ENCODE data around the gene RBM25.

Gene RBM25

DNA sequence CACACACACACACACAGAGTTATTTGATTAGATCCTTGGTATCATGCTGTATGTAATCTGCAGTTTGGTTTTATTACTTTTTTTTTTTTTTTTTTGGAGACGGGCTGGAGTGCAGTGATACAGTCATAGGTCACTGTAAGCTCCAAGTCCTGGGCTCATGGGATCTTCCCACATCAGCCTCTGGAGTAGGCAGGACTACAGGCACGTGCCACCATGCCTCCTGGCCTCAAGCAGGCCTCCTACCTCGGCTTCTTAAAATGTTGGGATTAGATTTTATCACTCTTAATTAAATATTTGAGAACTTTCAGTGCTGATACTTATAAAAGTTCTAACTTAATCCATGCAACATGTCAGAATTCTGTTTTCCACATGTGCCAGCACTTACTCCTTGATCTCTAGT, 46.7 kb downstream of the RBM25 start:
- no peaks in the 10 kb centered on the region for H3K4me1 ChIP-seq (ENCODE audit: insufficient read depth, low read length)
- no peak overlapping the region for H3K4me3 ChIP-seq (ENCODE audit: low read depth in 1 of 2, low read length in 2 of 2)
- no peak overlapping the region for H3K9ac ChIP-seq (ENCODE audit: low read length)
- no peaks in the 10 kb centered on the region for H3K27me3 ChIP-seq (ENCODE audit: control insufficient read depth in 1 of 2, insufficient read depth in 2 of 2, low read length in 2 of 2)
- H3K9me3 ChIP-seq (ENCODE audit: low read length) = no peaks in the 10 kb centered on the region
- peaks cover 73% of the 10 kb centered on the region for H3K36me3 ChIP-seq (ENCODE audit: insufficient read depth, low read length)
- H3K27ac ChIP-seq (ENCODE audit: low read depth, low read length) = no peak overlapping the region

DNA sequence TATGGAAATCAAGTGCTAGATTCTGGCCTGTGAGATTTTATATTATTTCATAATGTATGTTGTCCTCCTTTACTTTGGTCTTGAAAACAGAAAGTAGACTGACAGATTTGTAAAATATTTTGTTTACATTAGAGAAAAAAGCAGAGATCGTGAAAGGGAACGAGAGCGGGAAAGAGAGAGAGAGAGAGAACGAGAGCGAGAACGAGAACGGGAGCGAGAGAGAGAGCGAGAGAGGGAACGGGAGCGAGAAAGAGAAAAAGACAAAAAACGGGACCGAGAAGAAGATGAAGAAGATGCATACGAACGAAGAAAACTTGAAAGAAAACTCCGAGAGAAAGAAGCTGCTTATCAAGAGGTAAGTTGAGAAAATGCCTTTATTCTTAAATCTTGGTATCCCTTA, 47.4 kb downstream of the RBM25 start:
- Histone ChIP-seq H3K9me3 (ENCODE audit: low read length) (no peaks in the 10 kb centered on the region), H3K27me3 (ENCODE audit: control insufficient read depth in 1 of 2, insufficient read depth in 2 of 2, low read length in 2 of 2) (no peaks in the 10 kb centered on the region), H3K4me3 (ENCODE audit: low read depth in 1 of 2, low read length in 2 of 2) (no peak overlapping the region), H3K27ac (ENCODE audit: low read depth, low read length) (no peak overlapping the region), H3K36me3 (ENCODE audit: insufficient read depth, low read length) (peaks cover 73% of the 10 kb centered on the region), H3K9ac (ENCODE audit: low read length) (no peak overlapping the region), H3K4me1 (ENCODE audit: insufficient read depth, low read length) (no peaks in the 10 kb centered on the region)

DNA sequence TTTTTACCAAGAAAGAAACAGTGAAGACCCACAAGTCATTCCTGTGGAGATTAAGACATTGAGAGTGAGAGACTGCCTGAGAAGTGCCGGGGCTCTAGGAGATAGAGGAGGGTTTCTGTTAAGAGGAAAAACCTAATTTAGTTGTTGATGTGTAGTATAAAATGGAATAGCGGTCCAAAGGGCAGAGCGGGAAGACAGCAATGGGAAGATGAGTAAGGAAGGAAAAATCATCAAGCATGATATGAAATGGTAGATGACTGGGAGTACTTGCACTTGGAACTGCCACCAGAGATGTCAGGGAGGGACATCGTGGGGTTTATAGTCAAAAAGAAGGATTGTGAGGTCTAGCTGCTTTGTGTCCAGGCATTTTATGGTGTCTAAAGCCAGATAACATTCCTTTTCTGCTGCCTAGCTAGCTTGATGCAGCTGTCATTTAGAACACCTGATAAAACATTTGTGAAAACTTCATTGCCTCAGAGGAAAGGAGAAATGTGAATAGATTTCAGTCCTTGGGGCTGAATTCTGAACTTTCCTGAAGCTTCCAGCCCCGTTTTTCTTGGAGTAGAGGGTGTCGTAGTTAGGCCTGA, 57.8 kb downstream of the RBM25 start:
- H3K27me3 ChIP-seq (ENCODE audit: control insufficient read depth in 1 of 2, insufficient read depth in 2 of 2, low read length in 2 of 2) = no peaks in the 10 kb centered on the region
- H3K4me3 ChIP-seq (ENCODE audit: low read depth in 1 of 2, low read length in 2 of 2) = no peak overlapping the region
- peaks cover 67% of the 10 kb centered on the region for H3K36me3 ChIP-seq (ENCODE audit: insufficient read depth, low read length)
- no peaks in the 10 kb centered on the region for H3K9me3 ChIP-seq (ENCODE audit: low read length)
- H3K9ac ChIP-seq (ENCODE audit: low read length) = no peak overlapping the region
- H3K27ac ChIP-seq (ENCODE audit: low read depth, low read length) = no peak overlapping the region
- no peaks in the 10 kb centered on the region for H3K4me1 ChIP-seq (ENCODE audit: insufficient read depth, low read length)

DNA sequence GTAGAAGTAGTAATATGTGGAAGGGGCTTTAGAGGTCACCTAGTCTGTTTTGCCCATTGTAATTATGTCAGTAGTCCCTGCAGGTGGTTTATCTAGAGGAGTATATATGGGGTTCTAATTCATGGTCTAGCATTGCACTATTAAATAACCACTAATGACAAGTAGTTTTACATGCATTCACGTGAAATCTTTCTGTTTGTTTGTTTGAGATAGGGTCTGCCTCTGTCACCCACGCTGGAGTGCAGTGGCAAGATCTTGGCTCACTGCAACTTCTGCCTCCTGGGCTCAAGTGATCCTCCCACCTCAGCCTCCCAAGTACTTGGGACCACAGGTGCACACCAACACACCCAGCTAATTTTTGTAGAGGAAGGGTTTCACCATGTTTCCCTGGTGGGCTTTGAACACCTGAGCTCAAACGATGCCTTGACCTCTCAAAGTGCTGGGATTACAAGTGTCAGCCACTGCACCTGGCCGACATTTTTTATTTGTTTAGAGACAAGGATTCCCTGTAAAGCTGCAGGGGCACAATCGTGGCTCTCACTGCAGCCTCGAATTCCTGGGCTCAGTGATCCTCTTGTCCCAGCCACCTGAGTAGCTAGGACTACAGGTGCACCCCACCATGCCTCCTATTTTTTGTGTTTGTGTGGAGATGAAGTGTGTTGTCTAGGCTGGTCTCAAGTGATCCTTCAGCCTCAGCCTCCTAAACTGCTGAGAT, 66.0 kb downstream of the RBM25 start:
- Histone ChIP-seq H3K4me3 (ENCODE audit: low read depth in 1 of 2, low read length in 2 of 2) (no peak overlapping the region), H3K27me3 (ENCODE audit: control insufficient read depth in 1 of 2, insufficient read depth in 2 of 2, low read length in 2 of 2) (no peaks in the 10 kb centered on the region), H3K36me3 (ENCODE audit: insufficient read depth, low read length) (peaks cover 30% of the 10 kb centered on the region), H3K4me1 (ENCODE audit: insufficient read depth, low read length) (no peaks in the 10 kb centered on the region), H3K9ac (ENCODE audit: low read length) (no peak overlapping the region), H3K9me3 (ENCODE audit: low read length) (no peaks in the 10 kb centered on the region), H3K27ac (ENCODE audit: low read depth, low read length) (no peak overlapping the region)

DNA sequence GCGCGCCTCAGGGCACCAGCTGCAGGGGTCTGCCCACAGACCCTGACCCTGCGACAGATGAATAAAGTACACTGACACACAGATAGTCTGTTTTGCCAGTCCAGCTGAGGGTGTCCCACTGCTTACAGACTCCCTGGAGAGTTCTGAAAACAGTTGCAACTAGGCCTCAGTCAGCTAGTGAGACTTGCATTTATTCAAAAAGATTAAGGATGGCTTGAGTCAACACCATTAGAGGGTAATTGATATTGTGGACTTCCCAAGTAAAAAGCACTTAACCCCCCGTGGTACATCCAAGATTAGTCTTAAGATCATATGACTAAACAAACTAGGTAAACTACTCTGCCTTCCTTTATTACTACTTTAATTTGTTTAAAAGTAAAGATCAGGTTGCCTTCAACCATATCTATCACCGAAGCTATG, 66.8 kb downstream of the RBM25 start:
- Histone ChIP-seq H3K9ac (ENCODE audit: low read length) (no peak overlapping the region), H3K4me1 (ENCODE audit: insufficient read depth, low read length) (no peaks in the 10 kb centered on the region), H3K27me3 (ENCODE audit: control insufficient read depth in 1 of 2, insufficient read depth in 2 of 2, low read length in 2 of 2) (no peaks in the 10 kb centered on the region), H3K27ac (ENCODE audit: low read depth, low read length) (no peak overlapping the region), H3K36me3 (ENCODE audit: insufficient read depth, low read length) (peaks cover 21% of the 10 kb centered on the region), H3K4me3 (ENCODE audit: low read depth in 1 of 2, low read length in 2 of 2) (no peak overlapping the region), H3K9me3 (ENCODE audit: low read length) (no peaks in the 10 kb centered on the region)

DNA sequence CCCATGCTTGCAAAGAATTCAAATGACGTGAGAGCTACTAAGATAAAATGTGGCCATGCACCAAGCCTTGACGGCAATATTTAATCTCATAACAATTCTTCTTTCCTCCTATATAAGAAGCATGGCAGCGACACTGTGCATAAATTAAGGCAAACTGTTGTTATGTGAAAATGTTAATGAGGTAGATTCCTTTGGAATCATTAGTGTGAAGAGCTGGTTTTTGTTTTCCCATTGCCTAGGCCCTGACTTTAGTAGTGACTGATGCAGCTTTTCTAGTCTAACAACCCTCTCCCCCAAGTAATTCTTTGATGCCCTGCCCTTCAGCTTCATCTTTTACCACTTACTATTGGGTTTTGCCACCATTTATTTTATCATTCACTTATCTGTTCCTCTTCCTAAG, 67.4 kb downstream of the RBM25 start:
- H3K27ac ChIP-seq (ENCODE audit: low read depth, low read length) = no peak overlapping the region
- H3K36me3 ChIP-seq (ENCODE audit: insufficient read depth, low read length) = peaks cover 18% of the 10 kb centered on the region
- H3K9me3 ChIP-seq (ENCODE audit: low read length) = no peaks in the 10 kb centered on the region
- no peaks in the 10 kb centered on the region for H3K4me1 ChIP-seq (ENCODE audit: insufficient read depth, low read length)
- no peak overlapping the region for H3K9ac ChIP-seq (ENCODE audit: low read length)
- no peaks in the 10 kb centered on the region for H3K27me3 ChIP-seq (ENCODE audit: control insufficient read depth in 1 of 2, insufficient read depth in 2 of 2, low read length in 2 of 2)
- H3K4me3 ChIP-seq (ENCODE audit: low read depth in 1 of 2, low read length in 2 of 2) = no peak overlapping the region

DNA sequence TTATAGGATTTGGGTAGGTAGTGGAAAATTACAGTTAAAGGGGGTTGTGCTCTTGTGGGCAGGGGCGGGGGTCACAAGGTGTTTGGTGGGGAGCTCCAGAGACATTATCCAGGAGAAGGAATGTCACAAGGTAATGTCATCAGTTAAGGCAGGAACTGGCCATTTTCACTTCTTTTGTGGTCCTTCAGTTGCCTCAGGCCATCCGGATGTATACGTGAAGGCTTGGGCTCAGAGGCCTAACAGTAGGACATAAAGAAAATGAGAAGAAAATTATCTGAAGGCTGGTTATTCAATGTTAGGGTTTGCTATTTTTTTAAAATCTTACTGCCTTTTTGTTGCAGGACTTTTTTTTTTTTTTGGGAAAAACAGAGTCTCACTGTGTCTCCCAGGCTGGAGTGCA, 75.5 kb downstream of the RBM25 start:
- no peak overlapping the region for H3K9ac ChIP-seq (ENCODE audit: low read length)
- no peak overlapping the region for H3K27ac ChIP-seq (ENCODE audit: low read depth, low read length)
- no peaks in the 10 kb centered on the region for H3K27me3 ChIP-seq (ENCODE audit: control insufficient read depth in 1 of 2, insufficient read depth in 2 of 2, low read length in 2 of 2)
- peaks cover 12% of the 10 kb centered on the region for H3K4me1 ChIP-seq (ENCODE audit: insufficient read depth, low read length)
- H3K9me3 ChIP-seq (ENCODE audit: low read length) = no peaks in the 10 kb centered on the region
- no peak overlapping the region for H3K4me3 ChIP-seq (ENCODE audit: low read depth in 1 of 2, low read length in 2 of 2)
- no peaks in the 10 kb centered on the region for H3K36me3 ChIP-seq (ENCODE audit: insufficient read depth, low read length)

DNA sequence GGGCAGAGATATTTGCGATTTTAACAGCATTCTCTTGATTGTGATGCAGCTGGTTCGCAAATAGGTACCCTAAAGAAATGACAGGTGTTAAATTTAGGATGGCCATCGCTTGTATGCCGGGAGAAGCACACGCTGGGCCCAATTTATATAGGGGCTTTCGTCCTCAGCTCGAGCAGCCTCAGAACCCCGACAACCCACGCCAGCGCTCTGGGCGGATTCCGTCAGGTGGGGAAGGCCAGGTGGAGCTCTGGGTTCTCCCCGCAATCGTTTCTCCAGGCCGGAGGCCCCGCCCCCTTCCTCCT, 77.7 kb downstream of the RBM25 start:
- H3K27me3 ChIP-seq (ENCODE audit: control insufficient read depth in 1 of 2, insufficient read depth in 2 of 2, low read length in 2 of 2) = no peaks in the 10 kb centered on the region
- no peaks in the 10 kb centered on the region for H3K36me3 ChIP-seq (ENCODE audit: insufficient read depth, low read length)
- H3K4me1 ChIP-seq (ENCODE audit: insufficient read depth, low read length) = peaks cover 12% of the 10 kb centered on the region
- H3K4me3 ChIP-seq (ENCODE audit: low read depth in 1 of 2, low read length in 2 of 2) = peak overlapping the region; percentile 76 to 88
- no peak overlapping the region for H3K9ac ChIP-seq (ENCODE audit: low read length)
- H3K9me3 ChIP-seq (ENCODE audit: low read length) = no peaks in the 10 kb centered on the region
- H3K27ac ChIP-seq (ENCODE audit: low read depth, low read length) = peak overlapping the region; percentile 96

DNA sequence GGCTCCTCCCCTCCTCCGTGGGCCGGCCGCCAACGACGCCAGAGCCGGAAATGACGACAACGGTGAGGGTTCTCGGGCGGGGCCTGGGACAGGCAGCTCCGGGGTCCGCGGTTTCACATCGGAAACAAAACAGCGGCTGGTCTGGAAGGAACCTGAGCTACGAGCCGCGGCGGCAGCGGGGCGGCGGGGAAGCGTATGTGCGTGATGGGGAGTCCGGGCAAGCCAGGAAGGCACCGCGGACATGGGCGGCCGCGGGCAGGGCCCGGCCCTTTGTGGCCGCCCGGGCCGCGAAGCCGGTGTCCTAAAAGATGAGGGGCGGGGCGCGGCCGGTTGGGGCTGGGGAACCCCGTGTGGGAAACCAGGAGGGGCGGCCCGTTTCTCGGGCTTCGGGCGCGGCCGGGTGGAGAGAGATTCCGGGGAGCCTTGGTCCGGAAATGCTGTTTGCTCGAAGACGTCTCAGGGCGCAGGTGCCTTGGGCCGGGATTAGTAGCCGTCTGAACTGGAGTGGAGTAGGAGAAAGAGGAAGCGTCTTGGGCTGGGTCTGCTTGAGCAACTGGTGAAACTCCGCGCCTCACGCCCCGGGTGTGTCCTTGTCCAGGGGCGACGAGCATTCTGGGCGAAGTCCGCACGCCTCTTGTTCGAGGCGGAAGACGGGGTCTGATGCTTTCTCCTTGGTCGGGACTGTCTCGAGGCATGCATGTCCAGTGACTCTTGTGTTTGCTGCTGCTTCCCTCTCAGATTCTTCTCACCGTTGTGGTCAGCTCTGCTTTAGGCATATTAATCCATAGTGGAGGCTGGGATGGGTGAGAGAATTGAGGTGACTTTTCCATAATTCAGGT, 78.3 kb downstream of the RBM25 start, which contains the start of gene PSEN1:
Gene PSEN1, plus strand, starts transcription at position 121 of the 839 bp plus-strand sequence. CDS start 11,513 bp downstream, outside the sequence.
- H3K36me3 ChIP-seq (ENCODE audit: insufficient read depth, low read length) = no peaks in the 10 kb centered on the region
- peaks cover 12% of the 10 kb centered on the region for H3K4me1 ChIP-seq (ENCODE audit: insufficient read depth, low read length)
- H3K27ac ChIP-seq (ENCODE audit: low read depth, low read length) = peak within 1 kb of the TSS; percentile 96

DNA sequence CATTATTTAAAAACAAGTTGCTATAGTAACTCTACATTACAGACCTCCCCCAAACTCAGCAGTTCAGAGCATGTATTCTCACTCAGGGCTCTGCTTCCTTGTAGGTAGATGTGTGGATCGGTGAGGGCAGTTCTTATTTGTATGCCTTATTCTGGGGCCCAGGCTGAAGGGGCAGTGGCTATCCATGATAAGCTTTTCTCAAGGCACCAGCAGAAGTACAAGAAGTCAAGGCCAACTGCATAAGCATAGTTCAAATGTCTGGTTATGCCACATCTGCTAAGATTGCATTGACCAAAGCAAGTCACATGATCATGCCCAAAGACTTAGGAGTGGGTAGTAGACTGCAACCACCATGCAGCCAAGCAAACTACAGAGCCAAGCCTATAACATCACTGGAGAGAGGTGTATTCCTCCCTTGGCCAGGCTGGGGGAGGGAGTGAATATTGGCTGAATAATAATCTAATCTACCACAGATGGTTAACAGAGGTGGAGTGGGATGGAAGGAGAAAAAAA, 82.5 kb downstream of the RBM25 start:
- Histone ChIP-seq H3K9ac (ENCODE audit: low read length) (no peak overlapping the region), H3K4me1 (ENCODE audit: insufficient read depth, low read length) (peaks cover 25% of the 10 kb centered on the region), H3K36me3 (ENCODE audit: insufficient read depth, low read length) (no peaks in the 10 kb centered on the region), H3K27ac (ENCODE audit: low read depth, low read length) (no peak overlapping the region), H3K9me3 (ENCODE audit: low read length) (no peaks in the 10 kb centered on the region), H3K27me3 (ENCODE audit: control insufficient read depth in 1 of 2, insufficient read depth in 2 of 2, low read length in 2 of 2) (no peaks in the 10 kb centered on the region), H3K4me3 (ENCODE audit: low read depth in 1 of 2, low read length in 2 of 2) (no peak overlapping the region)

More for the DNA sequence above, 78.3 kb downstream of the RBM25 start, which contains the start of gene PSEN1:
- peak within 1 kb of the TSS; percentile 76 to 88 for H3K4me3 ChIP-seq (ENCODE audit: low read depth in 1 of 2, low read length in 2 of 2)
- H3K27me3 ChIP-seq (ENCODE audit: control insufficient read depth in 1 of 2, insufficient read depth in 2 of 2, low read length in 2 of 2) = no peaks in the 10 kb centered on the region
- H3K9me3 ChIP-seq (ENCODE audit: low read length) = no peaks in the 10 kb centered on the region
- peak within 1 kb of the TSS; percentile 62 for H3K9ac ChIP-seq (ENCODE audit: low read length)

DNA sequence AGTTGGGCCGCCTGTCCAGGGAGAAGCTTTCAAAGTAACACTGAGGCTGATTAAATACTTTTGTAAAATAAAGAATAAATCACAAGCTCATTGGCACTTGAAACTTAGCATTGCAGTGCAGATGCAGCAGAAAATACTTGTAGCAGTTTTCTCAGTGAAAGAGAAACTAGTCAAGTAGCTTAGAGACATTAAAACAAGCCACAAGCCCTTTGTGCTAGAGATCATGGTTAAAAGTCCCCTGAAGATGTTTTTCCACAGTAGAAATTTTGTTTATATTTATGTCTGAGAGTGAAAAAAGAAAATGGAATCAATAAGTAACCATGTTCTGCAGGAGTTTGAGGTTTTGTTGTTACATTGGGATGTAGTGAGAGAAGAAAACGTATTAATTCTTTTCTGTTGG, 83.9 kb downstream of the RBM25 start:
- Histone ChIP-seq H3K9ac (ENCODE audit: low read length) (no peak overlapping the region), H3K9me3 (ENCODE audit: low read length) (no peaks in the 10 kb centered on the region), H3K4me3 (ENCODE audit: low read depth in 1 of 2, low read length in 2 of 2) (no peak overlapping the region), H3K27me3 (ENCODE audit: control insufficient read depth in 1 of 2, insufficient read depth in 2 of 2, low read length in 2 of 2) (no peaks in the 10 kb centered on the region), H3K27ac (ENCODE audit: low read depth, low read length) (no peak overlapping the region), H3K4me1 (ENCODE audit: insufficient read depth, low read length) (peaks cover 21% of the 10 kb centered on the region), H3K36me3 (ENCODE audit: insufficient read depth, low read length) (no peaks in the 10 kb centered on the region)

Measured in muscle layer of colon (tissue), 2 donors.